Smooth muscle cell of trachea (primary cell): ENCODE data around the gene AP4E1. TPM values are rescaled to one million over a fixed set of nuclear protein-coding genes. Genes with fewer than 3 reads are reported as not detected.

Experiments
- total RNA-seq: library from RNA; depleted of rRNA; stranded (reverse); fragments of >200 nt; gene quantifications from 2 replicates; pipeline ENCODE4 v1.2.1, GENCODE V29; 2014

The AP4E1 gene
- total RNA-seq = 10.3 and 15.7 TPM in 2 replicates

GRCh38 chr15:50908209-50909009 is at the start of gene AP4E1:
Gene AP4E1 (plus strand): TSS chr15:50908683. CDS start chr15:50908779, 96 bp downstream.

Other genes starting within 250 kb of the AP4E1 start
- gene TRPM7, start 221.9 kb upstream of the AP4E1 start, total RNA-seq = 66.8 and 67.6 TPM in 2 replicates
- gene SPPL2A, start 143.0 kb upstream of the AP4E1 start, total RNA-seq = 88.1 and 94.3 TPM in 2 replicates
- gene TNFAIP8L3, start 186.2 kb downstream of the AP4E1 start, total RNA-seq = 37.4 and 47.5 TPM in 2 replicates